Astrocyte of the cerebellum (primary cell): ENCODE results near the gene EIF4G3.

Experiments used
- DNase-seq: peaks from one replicate; pipeline ENCODE4 v3.0.0-alpha.2; 2011; ENCODE audit warnings: low read depth
- H3K4me3 ChIP-seq: 2 replicates; pipeline ENCODE4 v1.5.1; 2011; ENCODE audit warnings: mild to moderate bottlenecking, low read depth, low read length, moderate library complexity
- CTCF ChIP-seq: IDR thresholded peaks from 2 replicates; pipeline ENCODE4 v1.5.1; 2012; ENCODE audit warnings: low read length, low read depth, moderate library complexity, mild to moderate bottlenecking; ENCODE audit errors: missing control alignments
- in situ Hi-C: cut with HindIII; loops from 2 replicates; pipeline ENCODE4 v1.10.0; 2017; ENCODE audit warnings: low sequenced_read_pairs

Gene EIF4G3

GRCh38 chr1:21084111-21084810 lies 92.4 kb downstream of the EIF4G3 start:
- no peak for DNase-seq
- no peak for TF ChIP-seq CTCF
- no peak overlapping the region for H3K4me3 ChIP-seq
- in situ Hi-C loops: no loop called here

- TF ChIP-seq CTCF: no peak
- DNase-seq: no peak
- no peak overlapping the region for H3K4me3 ChIP-seq
- in situ Hi-C loops: no loop called here
Observed at GRCh38 chr1:21082073-21082472, 94.6 kb downstream of the EIF4G3 start.

- no peak overlapping the region for H3K4me3 ChIP-seq
- in situ Hi-C loops: no loop called here
- no peak for TF ChIP-seq CTCF
- no peak for DNase-seq
Observed at GRCh38 chr1:21077085-21077484, 99.6 kb downstream of the EIF4G3 start.

- no peak for TF ChIP-seq CTCF
- H3K4me3 ChIP-seq: no peak overlapping the region
- DNase-seq: no peak
- in situ Hi-C loops: no loop called here
Observed at GRCh38 chr1:21072721-21073120, 104.0 kb downstream of the EIF4G3 start.

- no peak overlapping the region for H3K4me3 ChIP-seq
- in situ Hi-C loops: no loop called here
- TF ChIP-seq CTCF: no peak
- DNase-seq: no peak
Observed at GRCh38 chr1:21069549-21069948, 107.1 kb downstream of the EIF4G3 start.

- in situ Hi-C loops: no loop called here
- no peak for DNase-seq
- TF ChIP-seq CTCF: no peak
- no peak overlapping the region for H3K4me3 ChIP-seq
Observed at GRCh38 chr1:21068937-21069336, 107.8 kb downstream of the EIF4G3 start.
